HepG2 (cell line): Measurements from ENCODE around the gene QRICH2. TPM values are rescaled to one million over a fixed set of nuclear protein-coding genes. Genes with fewer than 3 reads are reported as not detected.
A peak's percentile ranks its signal among the peaks of the same experiment; 100 is the strongest.

Experiments
- E2F2 ChIP-seq: sonication (generic); formaldehyde crosslinking; IDR thresholded peaks from 2 replicates; pipeline ENCODE4 v1.4.0; 2020; ENCODE audit warnings: missing genetic modification reagents, borderline replicate concordance
- E2F5 ChIP-seq: sonication (generic); formaldehyde crosslinking; conservative IDR thresholded peaks from 2 replicates; pipeline ENCODE4 v1.4.0; 2020; ENCODE audit warnings: missing genetic modification reagents
- IRX3 ChIP-seq: sonication (generic); formaldehyde crosslinking; IDR thresholded peaks from 2 replicates; pipeline ENCODE4 v1.8.1; 2023; ENCODE audit warnings: mild to moderate bottlenecking, low read depth, missing genetic modification reagents, borderline replicate concordance
- KDM5A ChIP-seq: fragments of 200-600 bp; sonication (generic); IDR thresholded peaks from 2 replicates; pipeline ENCODE4 v1.7.0; 2018; ENCODE audit warnings: antibody characterized with exemption, mild to moderate bottlenecking, low read length, borderline replicate concordance
- MEF2D ChIP-seq: sonication (generic); formaldehyde crosslinking; IDR thresholded peaks from 2 replicates; pipeline ENCODE4 v1.5.1; 2020; ENCODE audit warnings: mild to moderate bottlenecking, missing genetic modification reagents
- SKIL ChIP-seq: sonication (generic); formaldehyde crosslinking; IDR thresholded peaks from 2 replicates; pipeline ENCODE4 v1.8.0; 2022; ENCODE audit warnings: missing genetic modification reagents, mild to moderate bottlenecking, moderate library complexity, borderline replicate concordance
- SNAPC4 ChIP-seq: sonication (generic); formaldehyde crosslinking; IDR thresholded peaks from 2 replicates; pipeline ENCODE4 v1.4.0; 2020; ENCODE audit warnings: mild to moderate bottlenecking, missing genetic modification reagents
- THYN1 ChIP-seq: sonication (generic); formaldehyde crosslinking; IDR thresholded peaks from 2 replicates; pipeline ENCODE4 v1.8.1; 2023; ENCODE audit warnings: low read depth, mild to moderate bottlenecking, moderate library complexity, missing genetic modification reagents, borderline replicate concordance
- ZNF10 ChIP-seq: sonication (generic); formaldehyde crosslinking; IDR thresholded peaks from 2 replicates; pipeline ENCODE4 v1.4.0; 2020; ENCODE audit warnings: mild to moderate bottlenecking, low read depth, missing genetic modification reagents, borderline replicate concordance
- ZNF274 ChIP-seq: sonication (generic); formaldehyde crosslinking; IDR thresholded peaks from 2 replicates; pipeline ENCODE4 v1.5.1; 2020; ENCODE audit warnings: mild to moderate bottlenecking, missing genetic modification reagents
- ZNF280D ChIP-seq: sonication (generic); formaldehyde crosslinking; IDR thresholded peaks from 2 replicates; pipeline ENCODE4 v1.5.1; 2020; ENCODE audit warnings: mild to moderate bottlenecking, missing genetic modification reagents
- ZNF383 ChIP-seq: sonication (generic); formaldehyde crosslinking; IDR thresholded peaks from 2 replicates; pipeline ENCODE4 v1.4.0; 2020; ENCODE audit warnings: missing genetic modification reagents, mild to moderate bottlenecking, borderline replicate concordance
- ZNF557 ChIP-seq: sonication (generic); formaldehyde crosslinking; IDR thresholded peaks from 2 replicates; pipeline ENCODE4 v1.4.0; 2020; ENCODE audit warnings: missing genetic modification reagents
- ZNF597 ChIP-seq: sonication (generic); formaldehyde crosslinking; IDR thresholded peaks from 2 replicates; pipeline ENCODE4 v1.5.0; 2020; ENCODE audit warnings: missing genetic modification reagents
- polyA plus RNA-seq, 8 experiments: library from polyadenylated mRNA; depleted of rRNA in 3 of 8; stranded (reverse) in 7 of 8; unstranded in 1 of 8; fragments of >200 nt; fragmentation: Illumina TruSeq in 4 of 8; extraction: Trizol in 4 of 8; gene quantifications; 2 replicates each; pipeline versions ENCODE4 v1.2.1 to v1.2.3, GENCODE V29; 2011 to 2016; ENCODE audit warnings: low read depth in 4 of 8, missing spikeins in 1 of 8, mixed read lengths in 1 of 8; ENCODE audit not compliant: insufficient read depth in 1 of 8
- total RNA-seq, 5 experiments: library from RNA; depleted of rRNA; stranded (reverse); fragments of >200 nt; fragmentation: Illumina TruSeq; extraction: Trizol; gene quantifications; 2 replicates each; pipeline ENCODE4 v1.2.3, GENCODE V29; 2016; ENCODE audit warnings: low read depth in 1 of 5

The QRICH2 gene
- total and polyA plus RNA-seq, 2 of the 13 experiments (the other 11 are each of a cell fraction or from before 2014, with no cell fraction given), result 3.7 to 5.7 TPM

GRCh38 chr17:76265624-76266243 lies 42.3 kb downstream of the QRICH2 start (continued):
- TF ChIP-seq SNAPC4 (CRISPR knock-in tag), result no peak
- TF ChIP-seq ZNF10 (CRISPR knock-in tag), result no peak
- TF ChIP-seq ZNF597 (CRISPR knock-in tag), result no peak
- no peak for TF ChIP-seq ZNF280D (CRISPR knock-in tag)
- TF ChIP-seq E2F2 (CRISPR knock-in tag), result no peak
- TF ChIP-seq MEF2D, result no peak
- no peak; the same call in 1 of the 2 replicates for TF ChIP-seq KDM5A
- no peak for TF ChIP-seq THYN1 (CRISPR knock-in tag)
- TF ChIP-seq ZNF383 (CRISPR knock-in tag), result no peak
- TF ChIP-seq ZNF557, result no peak
- 0 out of 2 replicates have a peak, but pooled peaks have one; percentile 36 for TF ChIP-seq ZNF274 (CRISPR knock-in tag)
- TF ChIP-seq E2F5 (CRISPR knock-in tag), result no peak
- no peak for TF ChIP-seq IRX3 (CRISPR knock-in tag)
- TF ChIP-seq SKIL, result no peak
